Body of pancreas (tissue), 4 donors: ENCODE results near the gene DNAJC10.

Experiments
- CTCF ChIP-seq, 7 experiments: fragments of 450-650 bp in 4 of 7; fragments of 200-600 bp in 3 of 7; sonication (generic) in 3 of 7; IDR thresholded peaks; one replicate each; pipeline ENCODE4 v1.5.1; 2016 to 2019; ENCODE audit warnings: antibody characterized with exemption in 7 of 7
- POLR2A ChIP-seq, 3 donors: fragments of 450-650 bp; IDR thresholded peaks; one replicate each; pipeline ENCODE4 v1.6.1; 2016; ENCODE audit warnings: antibody characterized with exemption in 3 of 3, mild to moderate bottlenecking in 2 of 3

- TF ChIP-seq CTCF (IDR thresholded peaks at IDR 0.05) (peak; percentile 26 to 62 (median 57)), POLR2A (IDR thresholded peaks at IDR 0.05) (no peak)
These were observed 47.4 kb downstream of the DNAJC10 start for GRCh38 chr2:182763311-182763912.
